Activated CD4-positive, alpha-beta memory T cell treated with anti-CD3 and anti-CD28 coated beads, Interleukin-2, amount 10 ng/mL, durations not matched to agents 7 days and 5 days (primary cell): ENCODE measurements around the gene QRICH1. TPM values are rescaled to one million over a fixed set of nuclear protein-coding genes. Genes with fewer than 3 reads are reported as not detected.

ENCODE experiments used
- CTCF ChIA-PET: fragments of 350-600 bp; sonication (Branson Sonifier 250); formaldehyde crosslinking; loops from one replicate; lab custom pipeline; 2021; ENCODE audit warnings: antibody characterized with exemption, inconsistent platforms; lab: Charles Lee
- POLR2A ChIA-PET: fragments of 350-600 bp; sonication (Branson Sonifier 250); formaldehyde crosslinking; loops from one replicate; lab custom pipeline; 2021; ENCODE audit warnings: antibody characterized with exemption; lab: Charles Lee
- DNase-seq: peaks from one replicate; pipeline ENCODE4 v3.0.0-alpha.2; 2020
- H3K27ac Mint-ChIP-seq: one replicate; pipeline ENCODE4 v1.8.0; 2021; ENCODE audit warnings: mild to moderate bottlenecking, mixed read lengths
- H3K27me3 Mint-ChIP-seq: one replicate; pipeline ENCODE4 v1.8.0; 2021; ENCODE audit warnings: mixed read lengths
- H3K36me3 Mint-ChIP-seq: one replicate; pipeline ENCODE4 v1.8.0; 2021; ENCODE audit warnings: low read depth, mixed read lengths
- H3K4me1 Mint-ChIP-seq: one replicate; pipeline ENCODE4 v1.8.0; 2021; ENCODE audit warnings: mixed read lengths
- H3K4me3 Mint-ChIP-seq: one replicate; pipeline ENCODE4 v1.8.0; 2021; ENCODE audit warnings: mild to moderate bottlenecking, mixed read lengths
- H3K9me3 Mint-ChIP-seq: one replicate; pipeline ENCODE4 v1.8.0; 2021; ENCODE audit warnings: mixed read lengths
- total RNA-seq, 2 experiments: library from RNA; stranded (reverse); gene quantifications; one replicate each; pipeline ENCODE4 v1.2.3, GENCODE V29; 2021

Gene QRICH1
- total RNA-seq, 2 experiments from 2014 or later: 136 to 140 TPM

DNA sequence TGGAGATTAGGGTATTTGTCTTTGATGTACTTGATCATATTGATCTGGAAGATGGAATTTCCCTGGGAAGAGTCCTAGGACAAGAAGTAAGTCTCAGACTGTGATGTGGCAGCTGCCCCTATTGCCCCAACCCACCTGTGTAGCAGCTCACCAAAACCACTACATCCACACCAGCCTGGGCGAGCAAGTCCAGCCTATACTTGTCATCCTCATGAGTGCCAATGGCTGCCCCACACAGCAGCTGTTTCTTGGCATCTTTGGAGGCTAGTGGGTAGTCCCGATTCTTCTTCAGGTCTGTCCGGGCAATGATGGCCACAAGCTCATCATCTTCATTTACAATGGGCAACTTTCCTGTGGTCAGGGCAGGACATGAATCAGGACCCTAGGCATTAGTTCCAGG, 67.3 kb downstream of the QRICH1 start:
- Mint-ChIP-seq H3K9me3 (no peaks in the 10 kb centered on the region), H3K27me3 (no peaks in the 10 kb centered on the region), H3K4me1 (peaks cover 65% of the 10 kb centered on the region), H3K27ac (peak overlapping the region; percentile 26), H3K36me3 (peaks cover 69% of the 10 kb centered on the region), H3K4me3 (no peak overlapping the region)
- ChIA-PET CTCF (interaction anchor here (0.9 to 1.3 kb wide), 2 partner anchors 9 to 20 kb away, joined by 3 read pairs; partner anchors contain the start of gene WDR6), POLR2A (interaction anchor here (0.7 to 15.9 kb wide), 3 partner anchors 9 to 38 kb away, joined by 4 to 309 read pairs (median 190); partner anchors contain the start of genes DALRD3, P4HTM and WDR6)
- no peak for DNase-seq

DNA sequence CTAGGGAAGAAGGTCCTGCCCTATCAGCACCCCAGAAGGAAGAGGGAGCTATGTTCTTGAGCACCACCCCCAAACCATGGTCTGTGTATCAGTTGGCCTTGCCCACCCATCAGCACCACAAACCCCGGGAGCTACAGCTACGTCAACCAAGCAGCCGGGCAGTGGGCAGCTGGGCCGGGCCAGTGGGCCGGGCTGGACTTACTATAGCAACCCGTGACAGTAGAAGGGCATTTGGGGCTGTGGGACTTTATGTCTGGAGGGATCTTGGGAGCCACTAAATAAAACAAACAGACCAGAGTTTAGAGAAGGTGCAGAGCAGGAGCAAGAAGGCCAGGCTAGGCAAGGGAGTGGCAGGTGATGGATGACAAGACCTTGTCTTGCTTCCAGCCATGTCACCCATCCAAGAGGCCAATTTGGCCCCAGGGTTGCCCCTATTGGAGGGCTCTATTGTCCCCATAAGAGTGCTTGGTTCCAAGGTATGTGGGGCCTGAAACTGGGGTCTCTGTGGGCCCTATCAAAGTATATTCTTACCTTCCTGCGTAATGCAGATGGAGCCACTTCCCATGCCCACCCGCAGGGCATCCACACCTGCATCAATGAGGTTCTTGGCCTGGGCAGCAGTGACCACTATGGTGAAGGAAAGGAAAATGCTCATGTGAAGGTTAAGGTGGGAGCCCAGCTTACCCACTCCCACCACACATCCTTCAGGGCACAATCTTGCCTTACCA, 67.9 kb downstream of the QRICH1 start:
- Mint-ChIP-seq H3K9me3 (no peaks in the 10 kb centered on the region), H3K27me3 (no peaks in the 10 kb centered on the region), H3K4me3 (no peak overlapping the region), H3K36me3 (peaks cover 67% of the 10 kb centered on the region), H3K4me1 (peaks cover 67% of the 10 kb centered on the region), H3K27ac (peak overlapping the region; percentile 26)
- DNase-seq: no peak
- ChIA-PET POLR2A (interaction anchor here (0.7 to 15.9 kb wide), 4 partner anchors 8 to 68 kb away, joined by 4 to 309 read pairs (median 97); partner anchors contain the start of genes DALRD3, P4HTM, QRICH1 and WDR6), CTCF (interaction anchor here (0.9 to 1.3 kb wide), 2 partner anchors 8 to 19 kb away, joined by 3 read pairs; partner anchors contain the start of gene WDR6)

DNA sequence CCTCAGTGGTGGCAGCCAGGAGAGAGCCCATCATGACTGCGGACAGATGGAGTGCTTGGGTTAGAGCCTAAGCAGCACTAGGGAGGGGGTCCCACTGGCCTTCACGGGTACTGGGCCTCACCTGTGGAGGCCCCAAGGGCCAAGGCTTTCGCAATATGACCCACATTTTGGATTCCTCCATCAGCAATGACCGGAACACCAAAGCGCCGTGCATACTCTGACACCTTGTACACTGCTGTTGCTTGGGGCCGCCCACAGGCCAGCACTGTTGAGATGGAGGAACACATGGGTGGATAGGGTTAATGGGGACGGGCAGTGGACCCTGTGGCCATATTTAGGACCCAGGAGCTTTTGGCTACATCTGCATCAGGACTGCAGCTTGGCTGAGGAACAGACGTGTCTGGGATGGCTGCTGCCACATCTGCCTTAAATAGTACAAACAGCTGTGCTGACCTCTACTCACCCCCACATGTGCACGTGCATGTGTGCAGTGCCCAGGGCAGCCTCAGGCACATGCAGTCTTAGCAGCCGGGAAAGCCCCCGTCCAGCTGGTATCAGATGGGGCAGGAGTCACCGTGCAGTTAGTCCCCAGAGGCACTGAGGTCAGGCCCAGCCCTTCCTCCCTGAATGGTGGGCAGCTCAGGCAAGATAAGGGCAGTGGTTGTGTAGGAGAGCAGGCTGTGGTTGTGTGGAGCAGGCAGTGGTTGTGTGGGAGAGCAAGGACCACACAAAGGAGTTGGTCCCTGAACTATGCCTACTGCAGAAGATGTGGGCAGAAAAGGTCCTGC, 68.7 kb downstream of the QRICH1 start:
- POLR2A ChIA-PET: interaction anchor here (0.9 to 15.9 kb wide), 4 partner anchors 18 to 69 kb away, joined by 4 to 309 read pairs (median 144); partner anchors contain the start of genes P4HTM, QRICH1 and WDR6
- H3K36me3 Mint-ChIP-seq: peaks cover 66% of the 10 kb centered on the region
- H3K4me1 Mint-ChIP-seq: peaks cover 67% of the 10 kb centered on the region
- H3K27me3 Mint-ChIP-seq: no peaks in the 10 kb centered on the region
- CTCF ChIA-PET: interaction anchor here (8.4 kb wide), 1 partner anchor 17 kb away, joined by 117 read pairs; the partner anchor contains the start of gene WDR6
- H3K27ac Mint-ChIP-seq: no peak overlapping the region
- no peak for DNase-seq
- no peak overlapping the region for H3K4me3 Mint-ChIP-seq
- no peaks in the 10 kb centered on the region for H3K9me3 Mint-ChIP-seq

DNA sequence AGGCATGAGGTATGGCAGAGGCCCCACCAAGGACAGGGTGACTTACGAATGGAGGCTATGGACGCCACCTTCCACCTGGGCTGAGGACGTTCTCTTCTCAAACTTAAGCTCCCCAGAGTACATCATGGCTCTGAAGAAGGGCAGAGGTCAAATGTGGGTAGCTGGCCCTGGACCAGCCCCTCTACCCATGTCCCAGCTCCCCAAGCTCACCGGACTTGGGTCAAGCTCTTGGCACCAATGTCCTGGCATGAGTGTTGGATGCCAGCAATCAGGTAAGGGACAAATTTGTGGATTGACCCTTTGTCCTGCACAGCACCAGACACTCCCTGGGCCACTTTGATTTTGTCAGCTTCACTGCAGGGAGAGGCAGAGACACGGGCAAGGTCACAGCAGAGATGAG, 69.4 kb downstream of the QRICH1 start:
- CTCF ChIA-PET: interaction anchor here (3.3 to 9.4 kb wide), 3 partner anchors 16 to 68 kb away, joined by 28 to 117 read pairs (median 95); partner anchors contain the start of genes P4HTM, QRICH1 and WDR6
- Mint-ChIP-seq H3K27me3 (no peaks in the 10 kb centered on the region), H3K36me3 (peaks cover 67% of the 10 kb centered on the region), H3K4me3 (no peak overlapping the region), H3K4me1 (peaks cover 71% of the 10 kb centered on the region), H3K27ac (no peak overlapping the region), H3K9me3 (no peaks in the 10 kb centered on the region)
- no peak for DNase-seq
- POLR2A ChIA-PET: interaction anchor here (0.5 to 15.9 kb wide), 5 partner anchors 10 to 69 kb away, joined by 3 to 309 read pairs (median 99); partner anchors contain the start of genes P4HTM, QRICH1 and WDR6

DNA sequence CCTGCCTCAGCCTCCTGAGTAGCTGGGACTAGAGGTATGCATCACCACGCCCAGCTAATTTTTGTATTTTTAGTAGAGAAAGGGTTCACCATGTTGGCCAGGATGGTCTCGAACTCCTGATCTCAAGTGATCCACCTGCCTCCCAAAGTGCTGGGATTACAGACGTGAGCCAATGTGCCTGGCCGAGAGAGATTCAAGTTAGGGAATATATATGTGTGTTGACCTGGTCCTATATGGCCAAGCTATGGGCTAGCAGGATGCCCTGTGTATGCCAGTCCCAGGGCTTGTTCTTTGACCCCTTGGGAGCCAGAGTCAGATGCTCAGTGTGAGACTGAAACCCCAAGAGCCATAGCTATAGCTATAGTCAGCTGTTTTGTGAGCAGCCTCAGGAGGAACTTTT, 70.1 kb downstream of the QRICH1 start:
- H3K36me3 Mint-ChIP-seq: peaks cover 63% of the 10 kb centered on the region
- ChIA-PET CTCF (interaction anchor here (3.3 to 9.4 kb wide), 3 partner anchors 16 to 69 kb away, joined by 28 to 117 read pairs (median 95); partner anchors contain the start of genes P4HTM, QRICH1 and WDR6), POLR2A (interaction anchor here (0.9 to 15.9 kb wide), 4 partner anchors 10 to 70 kb away, joined by 3 to 309 read pairs (median 144); partner anchors contain the start of genes P4HTM, QRICH1 and WDR6)
- DNase-seq: no peak
- H3K27me3 Mint-ChIP-seq: no peaks in the 10 kb centered on the region
- H3K27ac Mint-ChIP-seq: peak overlapping the region; percentile 54
- no peaks in the 10 kb centered on the region for H3K9me3 Mint-ChIP-seq
- H3K4me1 Mint-ChIP-seq: peaks cover 72% of the 10 kb centered on the region
- H3K4me3 Mint-ChIP-seq: peak overlapping the region; percentile 98

DNA sequence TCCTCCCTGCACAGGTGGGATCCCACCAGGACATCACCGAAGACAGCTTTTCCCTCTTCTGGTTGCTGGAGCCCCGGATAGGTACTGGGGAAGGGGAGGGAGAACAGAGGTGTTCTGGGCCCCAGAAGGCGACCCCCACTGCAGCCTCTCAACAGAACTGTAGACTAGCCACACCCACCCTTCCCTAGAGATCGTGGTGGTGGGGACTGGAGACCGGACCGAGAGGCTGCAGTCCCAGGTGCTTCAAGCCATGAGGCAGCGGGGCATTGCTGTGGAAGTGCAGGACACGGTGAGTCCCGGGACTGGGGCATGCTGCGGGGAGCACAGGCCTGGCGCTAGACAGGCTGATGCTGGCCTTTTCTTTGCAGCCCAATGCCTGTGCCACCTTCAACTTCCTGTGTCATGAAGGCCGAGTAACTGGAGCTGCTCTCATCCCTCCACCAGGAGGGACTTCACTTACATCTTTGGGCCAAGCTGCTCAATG, 71.1 kb downstream of the QRICH1 start:
- Mint-ChIP-seq H3K36me3 (peaks cover 56% of the 10 kb centered on the region), H3K27ac (peak overlapping the region; percentile 98), H3K4me1 (peaks cover 65% of the 10 kb centered on the region), H3K27me3 (no peaks in the 10 kb centered on the region), H3K4me3 (peak overlapping the region; percentile 98), H3K9me3 (no peaks in the 10 kb centered on the region)
- DNase-seq: no peak
- ChIA-PET CTCF (interaction anchor here (0.9 to 9.4 kb wide), 10 partner anchors 9 to 448 kb away, joined by 3 to 117 read pairs (median 6); partner anchors contain the start of genes ARIH2, DAG1, P4HTM and QRICH1), POLR2A (interaction anchor here (1.0 to 15.9 kb wide), 20 partner anchors 9 to 583 kb away, joined by 3 to 309 read pairs (median 9); partner anchors contain the start of genes ARIH2, CCDC51, DAG1 and IP6K2)

DNA sequence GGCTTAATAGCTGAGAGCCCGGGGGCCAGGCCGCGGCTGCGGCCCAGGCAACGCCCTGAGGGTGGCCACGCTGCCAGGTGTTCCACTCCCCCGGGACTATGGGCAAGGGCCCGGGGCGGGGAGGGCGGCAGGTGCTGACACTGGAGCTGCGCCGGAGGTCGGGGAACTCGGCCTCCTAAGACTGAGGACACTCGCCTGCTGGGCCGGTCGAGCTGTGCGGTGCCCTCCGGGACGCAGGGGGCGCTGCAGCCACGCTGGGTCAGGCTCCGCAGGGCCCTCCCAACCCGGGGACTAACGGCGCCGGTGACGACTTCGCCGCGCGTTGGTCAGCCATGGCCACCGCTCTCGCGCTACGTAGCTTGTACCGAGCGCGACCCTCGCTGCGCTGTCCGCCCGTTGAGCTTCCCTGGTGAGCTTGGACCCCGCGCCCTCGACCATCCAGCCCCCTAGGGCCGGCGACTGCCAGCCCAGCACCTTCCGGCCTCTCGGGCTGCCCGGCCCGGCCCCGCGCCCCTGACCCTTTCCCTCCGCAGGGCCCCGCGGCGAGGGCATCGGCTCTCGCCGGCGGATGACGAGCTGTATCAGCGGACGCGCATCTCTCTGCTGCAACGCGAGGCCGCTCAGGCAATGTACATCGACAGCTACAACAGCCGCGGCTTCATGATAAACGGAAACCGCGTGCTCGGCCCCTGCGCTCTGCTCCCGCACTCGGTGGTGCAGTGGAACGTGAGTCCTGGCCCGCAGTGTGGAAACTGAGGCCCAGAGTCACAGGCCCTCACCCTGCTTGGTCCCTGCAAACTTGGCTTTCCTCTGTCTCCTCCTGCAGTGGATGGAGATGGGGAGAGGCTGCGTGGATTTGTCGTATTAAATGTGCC, 71.8 kb downstream of the QRICH1 start, which contains the start of gene NDUFAF3:
Gene NDUFAF3, plus strand, starts transcription at position 309 of the 875 bp plus-strand sequence. Its CDS starts 24 bp downstream, at position 333.
- CTCF ChIA-PET: interaction anchor here (0.6 to 9.4 kb wide), 18 partner anchors 9 to 1208 kb away, joined by 3 to 117 read pairs (median 4); partner anchors contain the start of genes ARIH2, DAG1, P4HTM and QRICH1
- Mint-ChIP-seq H3K27ac (peak within 1 kb of the TSS; percentile 98), H3K4me1 (peaks cover 67% of the 10 kb centered on the region), H3K27me3 (no peaks in the 10 kb centered on the region), H3K36me3 (peaks cover 51% of the 10 kb centered on the region), H3K9me3 (no peaks in the 10 kb centered on the region), H3K4me3 (peak within 1 kb of the TSS; percentile 98)
- DNase-seq: peak; percentile 93
- POLR2A ChIA-PET: interaction anchor here (0.7 to 15.9 kb wide), 37 partner anchors 6 to 586 kb away, joined by 3 to 309 read pairs (median 7); partner anchors contain the start of genes ARIH2, CCDC51, DAG1 and IMPDH2

DNA sequence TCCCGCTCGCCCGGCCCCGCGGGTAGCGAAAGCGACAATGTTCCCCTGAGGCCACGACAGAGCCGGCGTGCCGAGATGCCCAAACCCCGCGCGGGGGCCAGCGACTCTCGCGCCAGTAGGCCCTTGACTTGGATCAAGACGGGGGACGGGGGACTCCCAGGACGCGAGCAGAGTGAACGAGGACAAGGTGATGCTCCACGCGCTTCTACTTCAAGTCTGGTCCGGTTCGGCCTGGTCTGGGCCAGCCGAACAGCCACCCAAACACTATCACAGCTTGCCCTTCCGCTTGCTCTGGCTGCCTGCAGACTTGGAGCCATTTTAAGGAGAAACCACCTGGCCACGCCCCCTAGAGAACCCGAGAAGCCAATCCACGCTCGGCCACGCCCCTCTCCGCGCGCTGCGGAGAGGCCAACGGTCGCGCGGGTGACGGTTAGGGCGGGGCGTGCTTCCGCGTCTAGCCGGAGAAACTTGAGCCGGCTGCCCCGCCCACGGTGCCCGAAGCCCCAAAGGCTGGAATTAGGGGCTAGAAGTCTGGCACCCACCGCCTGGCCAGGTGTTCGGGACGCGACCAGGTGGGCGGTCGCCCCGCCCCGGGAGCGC, 72.6 kb downstream of the QRICH1 start:
- Mint-ChIP-seq H3K36me3 (peaks cover 44% of the 10 kb centered on the region), H3K4me1 (peaks cover 61% of the 10 kb centered on the region), H3K27me3 (no peaks in the 10 kb centered on the region), H3K4me3 (peak overlapping the region; percentile 98), H3K9me3 (no peaks in the 10 kb centered on the region), H3K27ac (peak overlapping the region; percentile 98)
- POLR2A ChIA-PET: interaction anchor here (0.6 to 15.9 kb wide), 37 partner anchors 7 to 585 kb away, joined by 3 to 309 read pairs (median 7); partner anchors contain the start of genes ARIH2, CCDC51, CELSR3 and DAG1
- DNase-seq: peak; percentile 99
- CTCF ChIA-PET: interaction anchor here (0.6 to 9.4 kb wide), 16 partner anchors 8 to 1207 kb away, joined by 3 to 117 read pairs (median 4); partner anchors contain the start of genes ARIH2, IMPDH2, P4HTM and QRICH1

DNA sequence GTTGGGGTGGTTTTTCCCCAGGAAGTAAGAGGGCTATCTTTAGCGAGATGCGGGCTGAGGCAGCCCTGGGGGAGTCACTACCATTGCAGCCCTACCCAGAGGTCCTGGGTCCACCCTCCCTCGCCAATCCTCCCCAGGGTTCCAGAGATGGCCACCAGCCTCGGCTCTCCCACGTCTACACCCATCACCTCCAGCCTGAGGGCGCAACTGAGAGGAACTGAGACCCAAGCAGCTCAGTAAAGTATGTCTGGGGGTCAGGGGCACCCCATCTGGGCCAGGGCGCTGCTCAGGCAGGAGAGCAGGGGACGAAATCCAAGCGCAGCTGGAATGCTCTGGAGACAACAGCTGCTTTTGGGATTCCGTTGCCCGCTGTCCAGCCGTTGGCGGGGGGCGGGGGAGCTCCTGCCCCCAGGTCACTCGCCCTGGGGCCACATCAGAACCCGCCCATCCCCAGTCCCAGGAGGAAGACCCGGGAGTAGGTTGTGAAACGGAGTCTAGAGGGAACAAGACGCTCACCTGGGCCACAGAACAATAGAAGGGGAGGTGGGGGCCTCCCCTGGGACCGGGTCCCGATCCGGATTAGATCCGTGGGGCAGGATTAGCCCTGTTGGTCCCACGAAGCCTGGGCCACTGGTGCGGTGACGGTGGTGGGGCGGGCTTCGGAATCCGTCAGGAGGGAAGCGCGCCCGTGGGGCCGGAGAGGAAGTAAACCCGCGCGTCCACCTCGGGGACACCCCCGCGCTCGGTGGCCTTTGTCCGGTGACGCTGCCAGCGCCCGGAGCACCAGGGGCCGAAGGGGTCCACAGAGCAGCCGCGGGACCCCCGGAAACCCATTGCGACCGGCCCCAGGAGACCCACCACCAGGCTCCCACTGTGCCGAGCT, 73.3 kb downstream of the QRICH1 start:
- Mint-ChIP-seq H3K27ac (peak overlapping the region; percentile 98), H3K27me3 (no peaks in the 10 kb centered on the region), H3K36me3 (peaks cover 44% of the 10 kb centered on the region), H3K4me3 (peak overlapping the region; percentile 98), H3K9me3 (no peaks in the 10 kb centered on the region), H3K4me1 (peaks cover 59% of the 10 kb centered on the region)
- POLR2A ChIA-PET: interaction anchor here (0.6 to 15.9 kb wide), 31 partner anchors 8 to 584 kb away, joined by 3 to 309 read pairs (median 7); partner anchors contain the start of genes ARIH2, CELSR3, IMPDH2 and IP6K2
- DNase-seq: peak; percentile 57
- CTCF ChIA-PET: interaction anchor here (0.6 to 9.4 kb wide), 10 partner anchors 7 to 334 kb away, joined by 3 to 117 read pairs (median 6); partner anchors contain the start of genes IMPDH2, P4HTM, USP19 and WDR6
